ENCODE data around the gene NOS3. TPM values are rescaled to one million over a fixed set of nuclear protein-coding genes. Genes with fewer than 3 reads are reported as not detected.

Gene NOS3
- total RNA-seq, 1 donor from 2014 or later: 1.8 TPM

GRCh38 chr7:151028948-151029501, 38.2 kb downstream of the NOS3 start:
- H3K9me3 ChIP-seq (ENCODE audit: insufficient read depth, low read depth, low read length): no peaks in the 10 kb centered on the region
- H3K4me3 ChIP-seq (ENCODE audit: insufficient read depth, low read depth, low read length): peak overlapping the region; percentile 76
- peaks cover 6% of the 10 kb centered on the region for H3K4me1 ChIP-seq (ENCODE audit: insufficient read depth, low read length)
- Mint-ChIP-seq H3K27ac (ENCODE audit: unreplicated experiment) (peak overlapping the region; percentile 95), H3K36me3 (ENCODE audit: low read depth, unreplicated experiment) (peaks cover 4% of the 10 kb centered on the region), H3K27me3 (ENCODE audit: low read depth, unreplicated experiment) (no peaks in the 10 kb centered on the region), H3K4me1 (ENCODE audit: low read depth, unreplicated experiment) (peaks cover 20% of the 10 kb centered on the region), H3K4me3 (ENCODE audit: unreplicated experiment) (peak overlapping the region; percentile 94), H3K9me3 (ENCODE audit: unreplicated experiment) (no peaks in the 10 kb centered on the region)
- H3K27me3 ChIP-seq (ENCODE audit: insufficient read depth, low read length): peaks cover 2% of the 10 kb centered on the region
- H3K79me2 ChIP-seq (ENCODE audit: insufficient read depth, low read length): peaks cover 17% of the 10 kb centered on the region
- peak overlapping the region; percentile 84 for H3K9ac ChIP-seq (ENCODE audit: low read length)
- no peak for DNase-seq (ENCODE audit: low read depth)
- peak overlapping the region; percentile 74 for H3K27ac ChIP-seq (ENCODE audit: low read depth, low read length)
- no peak for TF ChIP-seq EZH2 (IDR thresholded peaks at IDR 0.05; ENCODE audit: insufficient read depth, low read length)
- TF ChIP-seq CTCF (IDR thresholded peaks at IDR 0.05; ENCODE audit: insufficient read depth, low read depth, low read length): no peak
- no peaks in the 10 kb centered on the region for H3K36me3 ChIP-seq (ENCODE audit: insufficient read depth, low read length)
- no peak for FAIRE-seq
- H2AFZ ChIP-seq (ENCODE audit: low read depth, low read length): peak overlapping the region; percentile 91
- H4K20me1 ChIP-seq (ENCODE audit: insufficient read depth, low read length): no peaks in the 10 kb centered on the region
- peak overlapping the region; percentile 90 for H3K4me2 ChIP-seq (ENCODE audit: low read length)

- H3K27ac Mint-ChIP-seq (ENCODE audit: unreplicated experiment): no peak overlapping the region
- TF ChIP-seq CTCF (IDR thresholded peaks at IDR 0.05; ENCODE audit: insufficient read depth, low read depth, low read length) (no peak), EZH2 (IDR thresholded peaks at IDR 0.05; ENCODE audit: insufficient read depth, low read length) (no peak)
- no peaks in the 10 kb centered on the region for H3K27me3 ChIP-seq (ENCODE audit: insufficient read depth, low read length)
Measured at GRCh38 chr7:151031011-151031410, 40.2 kb downstream of the NOS3 start.

More at GRCh38 chr7:151031011-151031410, 40.2 kb downstream of the NOS3 start:
- Histone ChIP-seq H3K27ac (ENCODE audit: low read depth, low read length) (no peak overlapping the region), H3K9ac (ENCODE audit: low read length) (no peak overlapping the region), H2AFZ (ENCODE audit: low read depth, low read length) (no peak overlapping the region), H3K4me3 (ENCODE audit: insufficient read depth, low read depth, low read length) (no peak overlapping the region), H3K9me3 (ENCODE audit: insufficient read depth, low read depth, low read length) (no peaks in the 10 kb centered on the region), H3K4me2 (ENCODE audit: low read length) (no peak overlapping the region), H3K36me3 (ENCODE audit: insufficient read depth, low read length) (peaks cover 2% of the 10 kb centered on the region), H3K4me1 (ENCODE audit: insufficient read depth, low read length) (peaks cover 6% of the 10 kb centered on the region), H4K20me1 (ENCODE audit: insufficient read depth, low read length) (no peaks in the 10 kb centered on the region), H3K79me2 (ENCODE audit: insufficient read depth, low read length) (peaks cover 17% of the 10 kb centered on the region)
- H3K4me1 Mint-ChIP-seq (ENCODE audit: low read depth, unreplicated experiment): peaks cover 22% of the 10 kb centered on the region
- H3K27me3 Mint-ChIP-seq (ENCODE audit: low read depth, unreplicated experiment): no peaks in the 10 kb centered on the region
- H3K36me3 Mint-ChIP-seq (ENCODE audit: low read depth, unreplicated experiment): peaks cover 6% of the 10 kb centered on the region
- H3K9me3 Mint-ChIP-seq (ENCODE audit: unreplicated experiment): no peaks in the 10 kb centered on the region
- FAIRE-seq (no peak), DNase-seq (ENCODE audit: low read depth) (no peak)
- peak overlapping the region; percentile 27 for H3K4me3 Mint-ChIP-seq (ENCODE audit: unreplicated experiment)

All from astrocyte (in vitro differentiated cells and primary cell).